GM21390 (cell line): ENCODE data around the gene FUT8.
A peak's percentile ranks its signal among the peaks of the same experiment; 100 is the strongest.
"Not testable (repeated sequence)": the region's sequence is repeated elsewhere in the genome, so short reads cannot be mapped to it uniquely, and the experiment has no call there.

Experiments
- ATAC-seq: cut with Tn5 transposase; IDR thresholded peaks from one replicate; pipeline ENCODE4 v1.9.1; 2021; ENCODE audit not compliant: unreplicated experiment

The FUT8 gene

GRCh38 chr14:65415613-65416012, 3.1 kb downstream of the FUT8 start:
- no peak for ATAC-seq

DNA sequence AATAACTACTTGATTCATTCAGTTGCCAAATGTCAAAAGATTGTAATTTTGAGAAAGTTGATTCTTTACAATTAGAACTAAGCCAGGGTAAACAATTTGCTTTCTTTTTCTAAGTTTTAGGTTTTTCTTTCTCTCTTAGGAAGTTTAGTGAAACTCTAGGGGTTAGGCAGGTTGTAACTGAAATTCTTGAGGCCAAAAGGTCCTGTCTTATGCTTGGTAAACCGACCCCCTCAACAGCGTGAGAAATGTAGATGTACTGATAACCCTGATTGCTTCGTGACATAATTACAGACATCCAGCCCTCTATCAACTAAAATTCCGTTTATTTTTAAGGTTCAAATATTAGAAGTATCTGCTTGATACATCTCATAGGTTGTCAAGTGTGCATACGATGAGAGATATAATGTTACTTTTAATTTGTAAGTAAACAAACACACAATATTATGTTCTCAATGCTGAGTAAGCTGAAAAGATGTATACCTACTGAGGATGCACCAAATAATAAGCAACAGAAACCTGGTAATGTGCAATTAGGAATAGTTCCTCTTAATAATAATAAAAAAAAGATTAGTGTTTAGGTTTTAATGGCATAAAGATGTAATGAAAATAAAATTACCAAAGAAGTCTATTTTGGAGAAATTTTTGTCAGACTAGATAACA, 7.2 kb downstream of the FUT8 start:
- ATAC-seq: no peak

DNA sequence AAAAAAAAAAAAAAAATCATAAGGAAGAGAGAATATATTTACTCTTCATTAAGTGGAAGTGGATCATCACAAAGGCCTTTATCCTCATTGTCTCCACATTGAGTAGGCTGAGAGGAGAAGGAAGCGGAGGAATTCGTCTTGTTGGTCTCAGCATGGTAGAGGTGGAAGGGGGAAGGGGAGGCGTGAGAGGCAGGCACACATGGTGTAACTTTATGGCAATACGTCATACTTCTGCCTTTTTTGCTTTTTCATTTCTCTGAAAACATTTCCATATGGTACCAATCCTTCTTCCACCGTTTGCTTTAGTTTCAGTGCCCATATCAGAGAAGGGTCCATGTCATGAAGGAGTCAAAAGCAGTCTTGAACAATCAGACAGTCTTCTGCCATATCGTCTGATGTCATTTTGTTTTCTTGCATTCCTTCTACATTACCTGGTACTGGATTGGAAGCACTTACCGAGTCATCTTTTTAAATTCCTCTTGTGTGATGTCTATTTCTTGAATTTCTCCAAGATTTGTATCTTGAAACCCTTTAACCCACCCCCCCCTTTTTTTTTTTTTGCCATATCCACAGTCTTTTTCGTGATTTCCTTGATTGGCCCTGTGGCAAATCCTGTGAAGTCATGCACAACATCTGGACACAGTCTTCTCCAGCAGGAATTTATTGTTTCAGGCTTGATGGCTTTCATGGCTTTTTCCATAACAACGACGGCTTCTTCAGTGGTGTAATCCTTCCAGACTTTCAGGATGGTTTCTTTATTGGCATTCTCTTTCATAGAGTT, 8.9 kb downstream of the FUT8 start:
- no peak for ATAC-seq

DNA sequence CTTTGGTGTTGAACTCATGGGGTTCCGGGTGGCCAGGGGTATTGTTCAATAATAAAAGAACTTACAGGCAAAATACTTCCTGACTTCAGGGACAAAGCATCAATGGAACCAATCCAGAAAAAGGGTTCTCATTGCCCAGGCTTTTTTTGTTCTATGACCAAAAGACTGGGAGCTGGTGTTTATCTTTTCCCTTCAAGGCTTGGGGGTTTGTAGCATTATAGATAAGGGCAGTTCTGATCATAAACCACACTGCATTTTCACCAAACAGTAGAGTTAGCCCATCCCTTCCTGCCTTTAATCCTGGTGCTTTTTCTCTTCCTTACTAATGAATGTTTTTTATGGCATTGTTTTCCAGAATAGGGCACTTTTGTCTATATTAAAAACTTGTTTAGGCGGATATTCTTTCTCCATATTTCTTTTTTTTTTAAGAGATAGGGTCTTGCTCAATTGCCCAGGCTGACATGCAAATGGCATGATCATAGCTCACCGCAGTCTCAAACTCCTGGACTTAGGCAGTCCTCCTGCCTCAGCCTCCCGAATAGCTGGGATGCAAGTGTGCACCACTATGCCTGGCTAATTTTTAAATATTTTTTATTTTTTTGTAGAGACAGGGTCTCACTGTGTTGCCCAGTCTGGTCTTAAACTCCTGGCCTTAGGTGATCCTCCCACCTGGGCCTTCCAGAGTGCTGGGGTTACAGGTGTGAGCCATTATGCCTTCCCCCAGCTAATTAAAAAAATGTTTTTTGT, 9.7 kb downstream of the FUT8 start:
- no peak for ATAC-seq

DNA sequence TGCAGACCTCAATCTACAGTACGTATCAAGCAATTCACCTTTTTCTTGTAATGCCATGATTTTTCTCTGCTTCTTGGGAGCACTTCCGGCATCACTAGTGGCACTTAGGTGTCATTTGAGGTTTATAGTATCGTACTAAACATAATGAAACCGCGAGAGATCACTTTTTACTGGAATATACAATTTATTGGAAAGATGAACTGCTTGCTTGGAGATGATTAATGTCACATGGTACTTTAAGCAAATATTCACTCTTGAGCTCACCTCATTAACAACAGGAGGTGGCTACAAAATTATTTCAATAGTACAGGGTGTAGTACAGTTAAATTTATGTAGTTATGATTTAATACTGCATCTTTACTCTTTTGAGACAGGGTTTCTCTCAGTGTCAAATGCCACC, 11.5 kb downstream of the FUT8 start:
- ATAC-seq: no peak

GRCh38 chr14:65424531-65424930, 12.0 kb downstream of the FUT8 start:
- ATAC-seq: no peak

- no peak for ATAC-seq
Observed at GRCh38 chr14:65425885-65426284, 13.4 kb downstream of the FUT8 start.

GRCh38 chr14:65426902-65427301, 14.4 kb downstream of the FUT8 start:
- not testable (repeated sequence) for ATAC-seq

DNA sequence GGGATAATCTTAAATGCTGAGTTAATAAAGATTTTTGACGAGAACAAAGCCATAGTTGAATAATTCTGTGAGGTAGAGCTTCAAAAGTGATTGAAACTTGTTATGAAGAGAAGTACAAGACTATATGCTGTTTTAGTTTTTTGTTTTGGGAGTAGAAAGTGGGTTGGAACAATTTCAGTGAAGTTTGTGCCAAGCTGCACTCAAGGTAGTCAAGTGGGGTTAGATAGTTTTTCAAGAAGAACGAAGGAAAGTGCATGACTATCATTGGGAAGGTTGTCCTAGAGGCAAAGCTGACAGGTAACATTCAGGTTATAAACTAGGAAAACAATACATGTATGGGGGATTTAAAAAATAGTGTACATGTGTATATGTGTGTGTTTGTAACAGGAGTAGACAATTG, 16.2 kb downstream of the FUT8 start:
- ATAC-seq: no peak

GRCh38 chr14:65429757-65430156, 17.2 kb downstream of the FUT8 start:
- no peak for ATAC-seq

GRCh38 chr14:65431245-65431644, 18.7 kb downstream of the FUT8 start:
- ATAC-seq: no peak

GRCh38 chr14:65431951-65432350, 19.4 kb downstream of the FUT8 start:
- no peak for ATAC-seq

GRCh38 chr14:65432361-65432948, 19.9 kb downstream of the FUT8 start:
- ATAC-seq: no peak

- ATAC-seq: peak; percentile 25
Observed at GRCh38 chr14:65433157-65433556, 20.6 kb downstream of the FUT8 start.

- ATAC-seq: peak; percentile 46
Observed at GRCh38 chr14:65433646-65434045, 21.1 kb downstream of the FUT8 start.

- no peak for ATAC-seq
Observed at GRCh38 chr14:65434216-65434850, 21.8 kb downstream of the FUT8 start.

DNA sequence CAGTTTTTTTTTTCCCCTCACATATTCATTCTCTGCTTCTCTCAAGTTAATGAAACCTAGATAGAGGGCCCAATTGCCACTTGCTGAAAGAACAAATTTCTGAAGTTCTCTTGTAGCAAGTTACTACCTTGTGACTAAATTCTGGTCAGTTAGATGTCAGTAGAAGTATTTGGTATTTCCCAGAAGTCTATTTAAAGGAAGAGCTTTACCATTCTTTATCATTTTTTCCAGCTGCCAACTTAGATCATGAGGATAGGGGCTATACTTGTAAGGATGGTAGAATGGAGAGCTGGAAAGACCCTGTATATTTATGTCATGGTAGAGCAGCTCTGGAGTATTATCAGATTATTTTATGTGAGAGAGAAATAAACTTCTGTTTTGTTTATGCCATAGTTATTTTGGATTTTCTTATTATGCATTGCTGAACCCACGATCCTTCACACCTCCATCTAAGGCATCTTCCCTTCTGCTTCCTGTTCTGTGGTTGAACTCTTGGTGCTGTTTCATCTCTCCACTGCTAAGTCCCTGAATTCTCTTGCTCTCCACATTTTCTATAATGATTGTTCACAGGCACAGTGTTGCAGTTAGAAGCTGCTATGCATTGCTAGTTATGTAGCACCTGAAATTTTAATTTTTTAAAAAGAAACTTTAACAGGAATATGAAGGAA, 25.9 kb downstream of the FUT8 start:
- ATAC-seq: no peak

DNA sequence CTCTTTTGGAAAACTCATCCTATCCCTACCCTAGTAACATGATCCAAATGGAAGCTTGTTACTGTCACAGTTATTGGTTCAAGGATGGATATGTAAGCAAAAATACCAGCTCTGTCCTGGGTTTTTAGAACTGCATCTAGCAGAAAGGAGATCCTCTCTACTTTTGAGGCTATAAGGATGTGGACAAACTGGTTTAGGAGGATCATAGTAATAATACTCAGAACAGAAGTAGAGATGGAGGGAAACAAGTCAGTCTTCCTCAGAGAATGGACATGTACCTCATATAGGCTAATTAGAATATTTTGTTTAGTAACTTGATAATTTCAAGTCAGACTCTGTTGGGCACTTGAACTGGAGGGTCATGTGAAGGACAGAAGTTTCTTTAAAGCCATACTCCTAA, 26.6 kb downstream of the FUT8 start:
- no peak for ATAC-seq

GRCh38 chr14:65440230-65440629, 27.7 kb downstream of the FUT8 start:
- ATAC-seq: no peak

GRCh38 chr14:65444230-65444629, 31.7 kb downstream of the FUT8 start:
- no peak for ATAC-seq

DNA sequence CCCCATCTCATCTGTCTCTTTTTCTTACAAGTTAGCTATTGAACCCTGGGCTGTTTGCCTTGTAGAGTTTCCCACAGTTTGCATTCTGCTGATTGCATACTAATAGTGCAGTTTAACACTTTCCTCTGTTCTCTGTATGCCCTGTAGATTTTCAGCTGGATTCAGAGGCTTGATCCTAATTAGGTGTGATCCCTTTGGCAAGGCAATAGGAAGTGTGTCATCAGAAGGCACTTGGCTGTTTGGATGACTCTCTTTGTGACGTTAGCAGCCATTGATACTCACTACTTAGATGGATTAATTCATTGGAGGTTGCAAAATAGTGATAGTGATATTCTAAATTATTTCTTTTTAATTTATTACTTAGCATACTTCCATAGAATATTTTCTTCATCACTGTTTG, 33.6 kb downstream of the FUT8 start:
- ATAC-seq: no peak
